Calu3 (cell line): Measurements from ENCODE around the gene SPOCK2. TPM values are rescaled to one million over a fixed set of nuclear protein-coding genes. Genes with fewer than 3 reads are reported as not detected.

Experiments
- BruUV-seq: library from RNA; stranded (reverse); fragments of 400-500 nt; replicated peaks from 2 replicates; lab custom pipeline; 2021; lab: Mats Ljungman, UMichigan
- CTCF ChIA-PET: fragments of 300-600 bp; sonication (Branson Sonifier 250); formaldehyde crosslinking; loops from one replicate; lab custom pipeline; 2022; ENCODE audit warnings: antibody characterized with exemption; lab: Charles Lee
- DNase-seq: peaks from one replicate; pipeline ENCODE4 v3.0.0; 2022
- H3K27ac Mint-ChIP-seq: one replicate; pipeline ENCODE4 v1.8.0; 2022; ENCODE audit warnings: mixed read lengths; ENCODE audit not compliant: unreplicated experiment
- H3K27me3 Mint-ChIP-seq: one replicate; pipeline ENCODE4 v1.8.0; 2022; ENCODE audit warnings: mixed read lengths; ENCODE audit not compliant: unreplicated experiment
- H3K36me3 Mint-ChIP-seq: one replicate; pipeline ENCODE4 v1.8.0; 2022; ENCODE audit warnings: mild to moderate bottlenecking, moderate library complexity, mixed read lengths; ENCODE audit not compliant: insufficient read depth, unreplicated experiment
- H3K4me1 Mint-ChIP-seq: one replicate; pipeline ENCODE4 v1.8.0; 2022; ENCODE audit warnings: mild to moderate bottlenecking, low read depth, mixed read lengths; ENCODE audit not compliant: unreplicated experiment
- H3K4me3 Mint-ChIP-seq: one replicate; pipeline ENCODE4 v1.8.0; 2022; ENCODE audit warnings: mild to moderate bottlenecking, low read depth, moderate library complexity, mixed read lengths; ENCODE audit not compliant: unreplicated experiment
- H3K9me3 Mint-ChIP-seq: one replicate; pipeline ENCODE4 v1.8.0; 2022; ENCODE audit warnings: low read depth, mixed read lengths; ENCODE audit not compliant: unreplicated experiment
- intact Hi-C: fragments of 100-400 bp; cut with micrococcal nuclease; formaldehyde crosslinking; loops from one replicate; pipeline ENCODE4 v1.10.0; 2022; ENCODE audit not compliant: unreplicated experiment
- total RNA-seq: library from RNA; stranded (reverse); gene quantifications from 2 replicates; pipeline ENCODE4 v1.2.3, GENCODE V29; 2022
- TF ChIP-seq, protein P1 (sequence below): fragments of 200-600 bp; IDR thresholded peaks from one replicate; pipeline ENCODE4 v1.8.0; 2022; ENCODE audit warnings: antibody characterized with exemption; ENCODE audit not compliant: unreplicated experiment

SPOCK2 gene
- total RNA-seq, 1 experiment from 2014 or later: 162 TPM

GRCh38 chr10:72080042-72080975 lies 8.0 kb downstream of the SPOCK2 start:
- no TSS peak for BruUV-seq
- Mint-ChIP-seq H3K27me3 (no peaks in the 10 kb centered on the region), H3K4me1 (peaks cover 71% of the 10 kb centered on the region), H3K4me3 (peak overlapping the region; percentile 15), H3K36me3 (peaks cover 23% of the 10 kb centered on the region), H3K27ac (peak overlapping the region; percentile 97), H3K9me3 (no peaks in the 10 kb centered on the region)
- TF ChIP-seq, protein P1, sequence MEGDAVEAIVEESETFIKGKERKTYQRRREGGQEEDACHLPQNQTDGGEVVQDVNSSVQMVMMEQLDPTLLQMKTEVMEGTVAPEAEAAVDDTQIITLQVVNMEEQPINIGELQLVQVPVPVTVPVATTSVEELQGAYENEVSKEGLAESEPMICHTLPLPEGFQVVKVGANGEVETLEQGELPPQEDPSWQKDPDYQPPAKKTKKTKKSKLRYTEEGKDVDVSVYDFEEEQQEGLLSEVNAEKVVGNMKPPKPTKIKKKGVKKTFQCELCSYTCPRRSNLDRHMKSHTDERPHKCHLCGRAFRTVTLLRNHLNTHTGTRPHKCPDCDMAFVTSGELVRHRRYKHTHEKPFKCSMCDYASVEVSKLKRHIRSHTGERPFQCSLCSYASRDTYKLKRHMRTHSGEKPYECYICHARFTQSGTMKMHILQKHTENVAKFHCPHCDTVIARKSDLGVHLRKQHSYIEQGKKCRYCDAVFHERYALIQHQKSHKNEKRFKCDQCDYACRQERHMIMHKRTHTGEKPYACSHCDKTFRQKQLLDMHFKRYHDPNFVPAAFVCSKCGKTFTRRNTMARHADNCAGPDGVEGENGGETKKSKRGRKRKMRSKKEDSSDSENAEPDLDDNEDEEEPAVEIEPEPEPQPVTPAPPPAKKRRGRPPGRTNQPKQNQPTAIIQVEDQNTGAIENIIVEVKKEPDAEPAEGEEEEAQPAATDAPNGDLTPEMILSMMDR: no peak
- intact Hi-C loops: no loop called here
- CTCF ChIA-PET: interaction anchor here (1.5 kb wide), 1 partner anchor 10 kb away, joined by 5 read pairs; no protein-coding TSS in a partner anchor
- DNase-seq: peak; percentile 92

DNA sequence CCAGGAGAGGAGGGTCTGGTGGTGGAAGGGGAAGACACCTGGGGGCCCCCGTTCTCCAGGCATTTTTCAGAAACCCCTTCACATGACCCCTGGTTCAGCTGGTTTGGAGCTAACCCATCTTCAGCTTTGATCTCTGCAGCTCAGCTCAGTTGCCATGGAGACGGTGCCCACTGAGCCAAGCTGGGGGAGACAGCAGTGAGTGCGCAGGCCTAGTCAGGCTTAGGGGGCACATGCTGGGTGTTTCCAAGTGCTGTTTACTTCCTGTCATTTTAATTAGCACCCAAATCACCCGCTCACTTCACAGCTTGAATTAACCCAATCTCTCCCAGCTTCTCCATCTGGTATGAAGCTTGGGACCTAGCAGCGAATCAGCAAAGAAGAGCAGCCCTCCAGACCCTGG lies 9.0 kb downstream of the SPOCK2 start:
- no peak for DNase-seq
- H3K4me1 Mint-ChIP-seq: peaks cover 67% of the 10 kb centered on the region
- no peak overlapping the region for H3K4me3 Mint-ChIP-seq
- no peaks in the 10 kb centered on the region for H3K9me3 Mint-ChIP-seq
- BruUV-seq: no TSS peak
- intact Hi-C loops: no loop called here
- H3K27me3 Mint-ChIP-seq: no peaks in the 10 kb centered on the region
- peak overlapping the region; percentile 97 for H3K27ac Mint-ChIP-seq
- TF ChIP-seq, protein P1: no peak
- CTCF ChIA-PET: interaction anchor here (0.6 kb wide), 1 partner anchor 117 kb away, joined by 8 read pairs; no protein-coding TSS in a partner anchor
- H3K36me3 Mint-ChIP-seq: peaks cover 23% of the 10 kb centered on the region

DNA sequence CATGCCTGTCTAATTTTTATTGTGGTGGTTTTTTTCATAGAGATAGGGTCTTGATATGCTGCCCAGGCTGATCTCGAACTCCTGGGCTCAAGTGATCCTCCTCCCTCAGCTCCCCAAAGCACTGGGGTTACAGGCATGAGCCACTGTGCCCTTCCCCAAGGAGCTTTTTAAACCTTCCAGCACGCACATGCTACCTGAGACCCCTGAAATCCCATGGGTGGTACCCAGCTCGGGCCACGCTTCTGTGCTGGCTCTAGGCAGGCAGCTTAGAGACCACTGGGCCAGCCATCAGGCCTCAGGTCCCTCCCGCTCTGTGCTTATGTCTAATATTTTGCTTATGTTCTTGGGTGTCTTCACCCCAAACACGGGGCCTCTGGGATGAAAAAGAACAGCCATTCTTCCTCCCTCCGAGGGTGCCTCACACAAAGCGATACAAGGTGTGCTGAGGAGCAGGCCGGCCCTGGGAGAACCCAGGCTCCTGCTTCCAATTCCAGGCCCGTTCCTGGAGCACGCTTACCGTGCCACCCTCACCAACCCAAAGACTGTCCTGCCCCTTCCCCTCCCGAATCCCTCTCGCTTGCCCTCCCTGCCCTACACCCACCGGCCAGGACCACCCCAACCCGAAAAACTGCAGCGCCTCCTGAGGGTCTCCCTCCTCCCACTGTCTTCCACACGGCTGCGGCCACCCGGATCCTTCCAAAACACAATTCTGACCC lies 10.9 kb downstream of the SPOCK2 start:
- intact Hi-C loops: no loop called here
- peaks cover 52% of the 10 kb centered on the region for H3K4me1 Mint-ChIP-seq
- TF ChIP-seq, protein P1: no peak
- no peak overlapping the region for H3K4me3 Mint-ChIP-seq
- H3K27ac Mint-ChIP-seq: peak overlapping the region; percentile 53
- no TSS peak for BruUV-seq
- H3K9me3 Mint-ChIP-seq: no peaks in the 10 kb centered on the region
- DNase-seq: no peak
- H3K36me3 Mint-ChIP-seq: peaks cover 21% of the 10 kb centered on the region
- CTCF ChIA-PET: interaction anchor here (0.6 kb wide), 1 partner anchor 262 kb away, joined by 3 read pairs; no protein-coding TSS in a partner anchor
- no peaks in the 10 kb centered on the region for H3K27me3 Mint-ChIP-seq

GRCh38 chr10:72076756-72077155 lies 11.6 kb downstream of the SPOCK2 start:
- intact Hi-C loops: no loop called here
- Mint-ChIP-seq H3K36me3 (peaks cover 20% of the 10 kb centered on the region), H3K4me1 (peaks cover 45% of the 10 kb centered on the region), H3K27ac (no peak overlapping the region), H3K27me3 (no peaks in the 10 kb centered on the region), H3K4me3 (no peak overlapping the region), H3K9me3 (no peaks in the 10 kb centered on the region)
- TF ChIP-seq, protein P1: no peak
- no TSS peak for BruUV-seq
- CTCF ChIA-PET: interaction anchor here (0.6 kb wide), 1 partner anchor 263 kb away, joined by 3 read pairs; no protein-coding TSS in a partner anchor
- DNase-seq: no peak
